GM21360 (cell line): ENCODE measurements around the gene HSF2BP.
"Not testable (repeated sequence)": the region's sequence is repeated elsewhere in the genome, so short reads cannot be mapped to it uniquely, and the experiment has no call there.

Experiments used
- ATAC-seq: cut with Tn5 transposase; IDR thresholded peaks from one replicate; pipeline ENCODE4 v1.9.1; 2021; ENCODE audit warnings: mild to moderate bottlenecking, moderate library complexity; ENCODE audit not compliant: unreplicated experiment

HSF2BP gene

GRCh38 chr21:43570195-43570594 lies 89.1 kb downstream of the HSF2BP start:
- not testable (repeated sequence) for ATAC-seq

- not testable (repeated sequence) for ATAC-seq
Measured at GRCh38 chr21:43562451-43562850, 96.8 kb downstream of the HSF2BP start.

GRCh38 chr21:43540561-43540960 lies 118.7 kb downstream of the HSF2BP start:
- not testable (repeated sequence) for ATAC-seq

- ATAC-seq = not testable (repeated sequence)
Measured at GRCh38 chr21:43522495-43523131, 136.7 kb downstream of the HSF2BP start.

- ATAC-seq = not testable (repeated sequence)
Measured at GRCh38 chr21:43517701-43518100, 141.6 kb downstream of the HSF2BP start.

GRCh38 chr21:43516860-43517627 lies 142.2 kb downstream of the HSF2BP start:
- not testable (repeated sequence) for ATAC-seq

- not testable (repeated sequence) for ATAC-seq
Measured at GRCh38 chr21:43516295-43516847, 142.9 kb downstream of the HSF2BP start.

GRCh38 chr21:43514834-43515233 lies 144.5 kb downstream of the HSF2BP start:
- not testable (repeated sequence) for ATAC-seq

- not testable (repeated sequence) for ATAC-seq
Measured at GRCh38 chr21:43513023-43513422, 146.3 kb downstream of the HSF2BP start.

- ATAC-seq = not testable (repeated sequence)
Measured at GRCh38 chr21:43511209-43511608, 148.1 kb downstream of the HSF2BP start.

- ATAC-seq = not testable (repeated sequence)
Measured at GRCh38 chr21:43510669-43511068, 148.6 kb downstream of the HSF2BP start.

- ATAC-seq = not testable (repeated sequence)
Measured at GRCh38 chr21:43503892-43504291, 155.4 kb downstream of the HSF2BP start.

- not testable (repeated sequence) for ATAC-seq
Measured at GRCh38 chr21:43503075-43503750, 156.1 kb downstream of the HSF2BP start.

GRCh38 chr21:43502407-43503071 lies 156.7 kb downstream of the HSF2BP start:
- ATAC-seq = not testable (repeated sequence)

- ATAC-seq = not testable (repeated sequence)
Measured at GRCh38 chr21:43498924-43499323, 160.4 kb downstream of the HSF2BP start.

GRCh38 chr21:43498065-43498464 lies 161.2 kb downstream of the HSF2BP start:
- not testable (repeated sequence) for ATAC-seq

GRCh38 chr21:43494279-43495012 lies 164.8 kb downstream of the HSF2BP start:
- not testable (repeated sequence) for ATAC-seq

GRCh38 chr21:43493471-43493870 lies 165.8 kb downstream of the HSF2BP start:
- ATAC-seq = not testable (repeated sequence)

- ATAC-seq = not testable (repeated sequence)
Measured at GRCh38 chr21:43488235-43488634, 171.1 kb downstream of the HSF2BP start.

GRCh38 chr21:43486051-43486450 lies 173.2 kb downstream of the HSF2BP start:
- not testable (repeated sequence) for ATAC-seq
